Body of pancreas (tissue), 4 donors: ENCODE measurements around the gene ZRANB1.

ENCODE experiments used
- POLR2A ChIP-seq, 3 donors: fragments of 450-650 bp; IDR thresholded peaks; one replicate each; pipeline ENCODE4 v1.6.1; 2016; ENCODE audit warnings: antibody characterized with exemption in 3 of 3, mild to moderate bottlenecking in 2 of 3
- TF ChIP-seq, protein P1 (sequence below), 7 experiments: fragments of 450-650 bp in 4 of 7; fragments of 200-600 bp in 3 of 7; sonication (generic) in 3 of 7; IDR thresholded peaks; one replicate each; pipeline ENCODE4 v1.5.1; 2016 to 2019; ENCODE audit warnings: antibody characterized with exemption in 7 of 7

DNA sequence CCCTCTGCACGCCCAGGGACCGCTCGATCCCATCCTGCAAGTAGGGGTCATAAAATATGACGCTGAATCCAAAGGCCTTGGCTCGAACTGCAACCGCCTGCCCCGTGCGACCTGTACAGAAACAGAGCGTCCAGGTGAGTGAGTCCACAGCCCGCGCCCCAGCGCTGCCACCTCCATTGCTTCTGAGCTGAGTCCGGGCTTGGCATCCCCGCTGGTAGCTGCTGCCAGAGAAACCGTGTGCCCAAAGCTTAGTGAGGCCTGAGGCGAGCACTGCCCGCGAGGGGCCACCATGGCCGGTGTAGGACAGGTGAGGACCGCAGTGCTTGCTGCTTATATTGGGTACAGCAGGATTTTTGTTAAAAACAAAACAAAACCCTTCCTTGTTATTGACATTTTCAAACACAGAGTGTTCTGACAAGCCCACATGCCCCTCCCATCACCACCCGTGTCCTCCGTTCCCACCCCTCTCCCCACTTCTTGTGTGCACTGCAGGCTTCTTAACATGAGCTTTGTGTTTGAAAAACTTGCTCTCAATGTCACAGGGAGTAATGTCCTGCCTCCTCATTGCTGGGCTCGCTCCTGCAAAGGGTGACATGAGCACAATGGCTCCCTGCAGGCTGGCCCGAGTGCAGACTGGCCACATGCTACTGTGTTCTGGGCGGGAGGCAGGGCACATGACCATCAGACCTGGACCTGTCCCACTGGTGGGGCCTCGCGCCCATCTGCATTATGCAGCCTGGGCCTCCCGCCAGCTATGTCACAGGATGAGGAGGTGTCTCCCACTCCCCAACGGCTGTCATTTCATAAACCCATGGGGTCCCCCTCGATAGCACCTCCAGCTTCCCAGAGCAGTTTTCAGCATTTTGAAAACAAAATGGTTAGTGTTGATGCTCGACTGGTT lies 52.9 kb downstream of the ZRANB1 start:
- TF ChIP-seq, protein P1, sequence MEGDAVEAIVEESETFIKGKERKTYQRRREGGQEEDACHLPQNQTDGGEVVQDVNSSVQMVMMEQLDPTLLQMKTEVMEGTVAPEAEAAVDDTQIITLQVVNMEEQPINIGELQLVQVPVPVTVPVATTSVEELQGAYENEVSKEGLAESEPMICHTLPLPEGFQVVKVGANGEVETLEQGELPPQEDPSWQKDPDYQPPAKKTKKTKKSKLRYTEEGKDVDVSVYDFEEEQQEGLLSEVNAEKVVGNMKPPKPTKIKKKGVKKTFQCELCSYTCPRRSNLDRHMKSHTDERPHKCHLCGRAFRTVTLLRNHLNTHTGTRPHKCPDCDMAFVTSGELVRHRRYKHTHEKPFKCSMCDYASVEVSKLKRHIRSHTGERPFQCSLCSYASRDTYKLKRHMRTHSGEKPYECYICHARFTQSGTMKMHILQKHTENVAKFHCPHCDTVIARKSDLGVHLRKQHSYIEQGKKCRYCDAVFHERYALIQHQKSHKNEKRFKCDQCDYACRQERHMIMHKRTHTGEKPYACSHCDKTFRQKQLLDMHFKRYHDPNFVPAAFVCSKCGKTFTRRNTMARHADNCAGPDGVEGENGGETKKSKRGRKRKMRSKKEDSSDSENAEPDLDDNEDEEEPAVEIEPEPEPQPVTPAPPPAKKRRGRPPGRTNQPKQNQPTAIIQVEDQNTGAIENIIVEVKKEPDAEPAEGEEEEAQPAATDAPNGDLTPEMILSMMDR (IDR thresholded peaks at IDR 0.05): no peak
- no peak for TF ChIP-seq POLR2A (IDR thresholded peaks at IDR 0.05)
